K562 (cell line): Measurements from ENCODE around the gene CD300C. TPM values are rescaled to one million over a fixed set of nuclear protein-coding genes. Genes with fewer than 3 reads are reported as not detected.

Experiments
- ATAC-seq: fragments of 200-7000 bp; cut with Tn5 transposase; 3 replicates; pipeline ENCODE4 v1.9.1; 2020; ENCODE audit warnings: moderate library complexity
- BruUV-seq: library from RNA; stranded (reverse); fragments of 400-500 nt; replicated peaks from 2 replicates; lab custom pipeline; 2021; lab: Mats Ljungman, UMichigan
- CTCF ChIA-PET: fragments of 300-600 bp; formaldehyde crosslinking; extraction: SDS; loops from one replicate; lab custom pipeline; 2021; ENCODE audit warnings: low intra/inter-chr PET ratio; lab: Yijun Ruan, JAX
- POLR2A ChIA-PET: fragments of 300-600, 350-650 bp; sonication (Branson Sonifier 250); formaldehyde crosslinking; extraction: SDS; loops from one replicate; lab custom pipeline; 2021; ENCODE audit warnings: antibody characterized with exemption, inconsistent platforms; lab: Yijun Ruan, JAX
- DNase-seq, 4 experiments: peaks; one replicate each; pipeline versions ENCODE4 v3.0.0 to v3.0.0-alpha.2; 2011 to 2018; ENCODE audit warnings: low spot score in 3 of 4, mixed read lengths in 3 of 4; ENCODE audit errors: extremely low read depth in 1 of 4
- FAIRE-seq: peaks from 2 replicates; lab custom pipeline; 2011; peaks lifted over from hg19 to GRCh38; lab: Jason Lieb, UNC
- H2AFZ ChIP-seq: 2 replicates; pipeline ENCODE4 v1.6.0; 2011; ENCODE audit warnings: low read depth, low read length, control low read depth, inconsistent platforms
- H3K27ac ChIP-seq: fragments of 200-600 bp; 3 replicates; pipeline ENCODE4 v1.8.0; 2011; ENCODE audit warnings: low read depth, mild to moderate bottlenecking, control low read depth, inconsistent platforms, low read length, moderate library complexity, mixed read lengths; ENCODE audit errors: extremely low read depth
- H3K27me3 ChIP-seq, 2 experiments: fragments of 300-600 bp in 1 of 2; 2 replicates in 1 of 2; 3 replicates in 1 of 2; pipeline versions ENCODE4 v1.6.0 to v1.8.0; 2011; ENCODE audit warnings: inconsistent platforms in 2 of 2, low read length in 2 of 2, mild to moderate bottlenecking in 1 of 2, mixed read lengths in 1 of 2, moderate library complexity in 1 of 2; ENCODE audit not compliant: control insufficient read depth in 2 of 2, insufficient read depth in 2 of 2
- H3K36me3 ChIP-seq: fragments of 300-600 bp; 3 replicates; pipeline ENCODE4 v1.8.0; 2011; ENCODE audit warnings: mild to moderate bottlenecking, low read length, inconsistent platforms; ENCODE audit not compliant: control insufficient read depth, insufficient read depth
- H3K4me1 ChIP-seq, 2 experiments: fragments of 200-600 bp in 1 of 2; replicated peaks in 1 of 2; 2 replicates in 1 of 2; 3 replicates in 1 of 2; pipeline versions ENCODE4 v1.5.1 to v1.8.0; 2011; ENCODE audit warnings: inconsistent platforms in 2 of 2, low read length in 2 of 2, mild to moderate bottlenecking in 1 of 2, mixed read lengths in 1 of 2, moderate library complexity in 1 of 2; ENCODE audit not compliant: control insufficient read depth in 2 of 2, insufficient read depth in 2 of 2
- H3K4me2 ChIP-seq: 2 replicates; pipeline ENCODE4 v1.6.1; 2011; ENCODE audit warnings: low read length, control low read depth, inconsistent platforms, mixed read lengths; ENCODE audit not compliant: insufficient read depth
- H3K4me3 ChIP-seq: fragments of 200-600 bp; sonication (generic), shearing (Covaris generic); 2 replicates; pipeline ENCODE4 v1.5.1; 2016; ENCODE audit warnings: control low read depth, inconsistent platforms
- H3K79me2 ChIP-seq: fragments of 200-600 bp; 3 replicates; pipeline ENCODE4 v1.8.0; 2011; ENCODE audit warnings: low read length, inconsistent platforms; ENCODE audit not compliant: control insufficient read depth, insufficient read depth
- H3K9ac ChIP-seq, 2 experiments: 2 replicates each; pipeline versions ENCODE4 v1.6.0 to v1.6.1; 2011; ENCODE audit warnings: low read depth in 2 of 2, low read length in 2 of 2, control low read depth in 1 of 2, inconsistent platforms in 1 of 2, mild to moderate bottlenecking in 1 of 2, mixed read lengths in 1 of 2; ENCODE audit not compliant: insufficient read depth in 1 of 2
- H3K9me1 ChIP-seq: one replicate; pipeline ENCODE4 v1.6.0; 2011; ENCODE audit warnings: inconsistent platforms, mild to moderate bottlenecking, low read length, moderate library complexity; ENCODE audit not compliant: control insufficient read depth, insufficient read depth
- H3K9me3 ChIP-seq: replicated peaks from 2 replicates; pipeline ENCODE4 v1.5.1; 2011; ENCODE audit warnings: low read depth, low read length, inconsistent platforms; ENCODE audit not compliant: control insufficient read depth, insufficient read depth
- H4K20me1 ChIP-seq: replicated peaks from 2 replicates; pipeline ENCODE4 v1.6.1; 2011; ENCODE audit warnings: low read length, inconsistent platforms, mixed read lengths; ENCODE audit not compliant: control insufficient read depth, insufficient read depth
- CREB5 ChIP-seq: fragments of 250-450 bp; sonication (Bioruptor Pico); IDR thresholded peaks from 2 replicates; pipeline ENCODE4 v1.5.0; 2020; ENCODE audit warnings: mild to moderate bottlenecking
- EP300 ChIP-seq: IDR thresholded peaks from 2 replicates; pipeline ENCODE4 v1.6.1; 2012; ENCODE audit warnings: low read length, improper control_type of control experiment
- IFI16 ChIP-seq: fragments of 250-450 bp; sonication (Bioruptor Pico); IDR thresholded peaks from 2 replicates; pipeline ENCODE4 v2.1.2; 2022; ENCODE audit warnings: mild to moderate bottlenecking, inconsistent platforms
- JUNB ChIP-seq: fragments of 450-650 bp; formaldehyde crosslinking; conservative IDR thresholded peaks from 2 replicates; pipeline ENCODE4 v1.4.0; 2020; ENCODE audit warnings: mild to moderate bottlenecking
- MED1 ChIP-seq: sonication (generic); formaldehyde crosslinking; IDR thresholded peaks from 2 replicates; pipeline ENCODE4 v1.8.1; 2023; ENCODE audit warnings: missing genetic modification reagents, borderline replicate concordance
- PHB ChIP-seq: fragments of 250-450 bp; sonication (Bioruptor Pico); IDR thresholded peaks from 2 replicates; pipeline ENCODE4 v1.5.0; 2021
- POLR2B ChIP-seq: fragments of 450-650 bp; IDR thresholded peaks from 2 replicates; pipeline ENCODE4 v1.6.1; 2018; ENCODE audit warnings: low read depth; ENCODE audit not compliant: partially characterized antibody
- PRMT5 ChIP-seq: sonication (generic); formaldehyde crosslinking; IDR thresholded peaks from 2 replicates; pipeline ENCODE4 v1.5.0; 2020; ENCODE audit warnings: missing genetic modification reagents
- SAFB2 ChIP-seq: fragments of 200-400 bp; formaldehyde crosslinking; IDR thresholded peaks from 2 replicates; pipeline ENCODE4 v1.6.1; 2018; ENCODE audit warnings: borderline replicate concordance, low read length, low read depth, moderate library complexity; ENCODE audit not compliant: severe bottlenecking
- THRAP3 ChIP-seq: fragments of 450-650 bp; IDR thresholded peaks from 2 replicates; pipeline ENCODE4 v1.6.1; 2016; ENCODE audit warnings: mild to moderate bottlenecking, inconsistent platforms, borderline replicate concordance
- ZFP30 ChIP-seq: fragments of 250-450 bp; sonication (Bioruptor Pico); IDR thresholded peaks from 2 replicates; pipeline ENCODE4 v1.8.0; 2022; ENCODE audit warnings: moderate library complexity, mild to moderate bottlenecking, inconsistent platforms, borderline replicate concordance
- ZNF140 ChIP-seq: fragments of 250-450 bp; sonication (Bioruptor Pico); IDR thresholded peaks from 2 replicates; pipeline ENCODE4 v1.8.0; 2021; ENCODE audit warnings: moderate library complexity, mild to moderate bottlenecking, inconsistent platforms
- ZNF347 ChIP-seq: fragments of 450-650 bp; formaldehyde crosslinking; IDR thresholded peaks from 2 replicates; pipeline ENCODE4 v1.4.0; 2020; ENCODE audit warnings: low read depth, mild to moderate bottlenecking, moderate library complexity
- WGBS: fragments of 100-300 bp; shearing (Covaris generic); methylation state at CpG from one replicate; pipeline ENCODE4 v1.1.6; 2016; ENCODE audit warnings: low coverage, mixed read lengths; ENCODE audit not compliant: insufficient coverage; ENCODE audit errors: missing lambda C conversion rate; 5-methylcytosine and 5-hydroxymethylcytosine counted together
- in situ Hi-C: fragments of 300-500 bp; cut with MboI; formaldehyde crosslinking; loops from 4 replicates; pipeline ENCODE4 v1.15.0; 2018; ENCODE audit warnings: inconsistent platforms, mixed read lengths
- intact Hi-C: fragments of 100-400 bp; cut with micrococcal nuclease; formaldehyde crosslinking; loops from 2 replicates; pipeline ENCODE4 v1.14.2; 2022
- polyA plus RNA-seq, 8 experiments: library from polyadenylated mRNA; depleted of rRNA in 4 of 8; stranded (reverse) in 5 of 8; unstranded in 3 of 8; fragments of >200 nt; fragmentation: Nextera tagmentation in 2 of 8; fragmentation: Illumina TruSeq in 1 of 8; extraction: Ambion mirVana in 2 of 8; extraction: Trizol in 1 of 8; gene quantifications; 2 replicates each; pipeline versions ENCODE4 v1.2.1 to v1.2.3, GENCODE V29; 2011 to 2014; ENCODE audit warnings: inconsistent platforms in 1 of 8, missing spikeins in 1 of 8
- total RNA-seq, 7 experiments: library from RNA; depleted of rRNA in 6 of 7; stranded (reverse); fragments of >200 nt in 6 of 7; fragmentation: Illumina TruSeq in 2 of 7; extraction: Trizol in 2 of 7; gene quantifications; 2 replicates each; pipeline versions ENCODE4 v1.2.1 to v1.2.3, GENCODE V29; 2011 to 2021; ENCODE audit warnings: low replicate concordance in 1 of 7

The CD300C gene
- total and polyA plus RNA-seq, 9 of the 15 experiments (the other 6 are each of a cell fraction or from before 2014, with no cell fraction given) = 0.04 to 0.16 (median 0.07) TPM; not detected in 6

GRCh38 chr17:74543891-74544760 is 1.8 kb downstream of the CD300C start:
- no peak for FAIRE-seq
- H3K9ac ChIP-seq = no peak overlapping the region
- H3K79me2 ChIP-seq = no peaks in the 10 kb centered on the region
- POLR2A ChIA-PET = no interaction called here
- no peak overlapping the region for H3K27ac ChIP-seq
- TF ChIP-seq ZNF140 = no peak
- TF ChIP-seq THRAP3 = no peak
- TF ChIP-seq JUNB (CRISPR knock-in tag) = no peak
- TF ChIP-seq PRMT5 (CRISPR knock-in tag) = no peak
- TF ChIP-seq ZNF347 = no peak
- no peak for TF ChIP-seq SAFB2
- TF ChIP-seq PHB (CRISPR knock-in tag) = no peak
- no peak for TF ChIP-seq ZFP30 (CRISPR knock-in tag)
- TF ChIP-seq MED1 (CRISPR knock-in tag) = no peak
- TF ChIP-seq IFI16 = no peak
- no peak for TF ChIP-seq CREB5 (CRISPR knock-in tag)
- TF ChIP-seq POLR2B = no peak
- no peak for TF ChIP-seq EP300
- CTCF ChIA-PET = no interaction called here
- H3K36me3 ChIP-seq = no peaks in the 10 kb centered on the region
- H4K20me1 ChIP-seq = no peaks in the 10 kb centered on the region; the same call in none of the 2 replicates
- H3K4me1 ChIP-seq = no peaks in the 10 kb centered on the region; a peak in 1 of 5 replicates
- BruUV-seq = no TSS peak
- H2AFZ ChIP-seq = no peak overlapping the region
- in situ Hi-C loops = no loop called here
- no peaks in the 10 kb centered on the region for H3K9me3 ChIP-seq
- peaks cover 0 to 82% of the 10 kb centered on the region in 2 experiments; a peak in 2 of 5 replicates for H3K27me3 ChIP-seq
- peak; percentile 32; the same call in 2 of the 3 replicates for ATAC-seq
- intact Hi-C loops = no loop called here
- H3K9me1 ChIP-seq = no peaks in the 10 kb centered on the region
- 2% methylated on average over 18 of the region's 18 CpGs for WGBS
- no peak overlapping the region for H3K4me3 ChIP-seq
- no peak overlapping the region for H3K4me2 ChIP-seq
- DNase-seq = no peak
